Glutamatergic neuron (in vitro differentiated cells): Measurements from ENCODE around the gene CYB5R4. TPM values are rescaled to one million over a fixed set of nuclear protein-coding genes. Genes with fewer than 3 reads are reported as not detected.

Experiments
- DNase-seq: peaks from one replicate; pipeline ENCODE4 v3.0.0; 2022
- H3K27ac Mint-ChIP-seq: one replicate; pipeline ENCODE4 v1.8.0; 2020; ENCODE audit warnings: mild to moderate bottlenecking, mixed read lengths, inconsistent platforms; ENCODE audit not compliant: unreplicated experiment
- H3K27me3 Mint-ChIP-seq: one replicate; pipeline ENCODE4 v1.8.0; 2020; ENCODE audit warnings: mild to moderate bottlenecking, moderate library complexity, mixed read lengths, inconsistent platforms; ENCODE audit not compliant: unreplicated experiment
- H3K36me3 Mint-ChIP-seq: one replicate; pipeline ENCODE4 v1.8.0; 2020; ENCODE audit warnings: mild to moderate bottlenecking, mixed read lengths, inconsistent platforms; ENCODE audit not compliant: unreplicated experiment
- H3K4me1 Mint-ChIP-seq: one replicate; pipeline ENCODE4 v1.8.0; 2020; ENCODE audit warnings: mild to moderate bottlenecking, low read depth, mixed read lengths, inconsistent platforms; ENCODE audit not compliant: unreplicated experiment
- H3K4me3 Mint-ChIP-seq: one replicate; pipeline ENCODE4 v1.8.0; 2020; ENCODE audit warnings: mild to moderate bottlenecking, mixed read lengths, inconsistent platforms; ENCODE audit not compliant: unreplicated experiment
- H3K9me3 Mint-ChIP-seq: one replicate; pipeline ENCODE4 v1.8.0; 2020; ENCODE audit warnings: mild to moderate bottlenecking, moderate library complexity, mixed read lengths, inconsistent platforms; ENCODE audit not compliant: unreplicated experiment
- CTCF ChIP-seq: fragments of 200-600 bp; sonication (generic); IDR thresholded peaks from one replicate; pipeline ENCODE4 v1.5.0; 2021; ENCODE audit not compliant: partially characterized antibody, unreplicated experiment
- total RNA-seq: library from RNA; stranded (reverse); fragmentation: NEBNext Ultra II Directional; extraction: Animal tissue kit (Norgen Biotek cat#: 25700); gene quantifications from one replicate; pipeline ENCODE4 v1.2.1, GENCODE V29; 2021; ENCODE audit not compliant: unreplicated experiment

CYB5R4 gene
- total RNA-seq, 1 donor from 2014 or later, result 23.1 TPM

- no peak for DNase-seq
- H3K4me1 Mint-ChIP-seq, result no peaks in the 10 kb centered on the region
- H3K4me3 Mint-ChIP-seq, result no peak overlapping the region
- no peak for TF ChIP-seq CTCF
- no peaks in the 10 kb centered on the region for H3K27me3 Mint-ChIP-seq
- no peaks in the 10 kb centered on the region for H3K36me3 Mint-ChIP-seq
- H3K27ac Mint-ChIP-seq, result no peak overlapping the region
- H3K9me3 Mint-ChIP-seq, result no peaks in the 10 kb centered on the region
These were observed 141.6 kb downstream of the CYB5R4 start for GRCh38 chr6:84001119-84001518.

GRCh38 chr6:84002226-84002625, 142.7 kb downstream of the CYB5R4 start:
- no peaks in the 10 kb centered on the region for H3K9me3 Mint-ChIP-seq
- peaks cover 1% of the 10 kb centered on the region for H3K27me3 Mint-ChIP-seq
- no peak overlapping the region for H3K27ac Mint-ChIP-seq
- no peak overlapping the region for H3K4me3 Mint-ChIP-seq
- no peak for DNase-seq
- no peak for TF ChIP-seq CTCF
- H3K36me3 Mint-ChIP-seq, result no peaks in the 10 kb centered on the region
- no peaks in the 10 kb centered on the region for H3K4me1 Mint-ChIP-seq

- TF ChIP-seq CTCF, result no peak
- peaks cover 1% of the 10 kb centered on the region for H3K27me3 Mint-ChIP-seq
- no peaks in the 10 kb centered on the region for H3K9me3 Mint-ChIP-seq
- H3K36me3 Mint-ChIP-seq, result no peaks in the 10 kb centered on the region
- no peak overlapping the region for H3K4me3 Mint-ChIP-seq
- H3K27ac Mint-ChIP-seq, result no peak overlapping the region
- no peak for DNase-seq
- no peaks in the 10 kb centered on the region for H3K4me1 Mint-ChIP-seq
These were observed 143.6 kb downstream of the CYB5R4 start for GRCh38 chr6:84003131-84003530.

- Mint-ChIP-seq H3K4me3 (no peak overlapping the region), H3K4me1 (no peaks in the 10 kb centered on the region), H3K36me3 (no peaks in the 10 kb centered on the region), H3K27ac (no peak overlapping the region), H3K9me3 (no peaks in the 10 kb centered on the region), H3K27me3 (peaks cover 1% of the 10 kb centered on the region)
- DNase-seq, result no peak
- TF ChIP-seq CTCF, result no peak
These were observed 144.2 kb downstream of the CYB5R4 start for GRCh38 chr6:84003654-84004053.

- H3K27me3 Mint-ChIP-seq, result peaks cover 1% of the 10 kb centered on the region
These were observed 148.4 kb downstream of the CYB5R4 start for GRCh38 chr6:84007871-84008270.

More at GRCh38 chr6:84007871-84008270, 148.4 kb downstream of the CYB5R4 start:
- Mint-ChIP-seq H3K9me3 (no peaks in the 10 kb centered on the region), H3K4me1 (no peaks in the 10 kb centered on the region), H3K36me3 (no peaks in the 10 kb centered on the region), H3K4me3 (no peak overlapping the region), H3K27ac (no peak overlapping the region)
- TF ChIP-seq CTCF, result no peak
- DNase-seq, result no peak
